Hepatic stellate cell (primary cell): ENCODE data around the gene RPS29.
"Not testable (repeated sequence)": the region's sequence is repeated elsewhere in the genome, so short reads cannot be mapped to it uniquely, and the experiment has no call there.

Source experiments
- DNase-seq: peaks from one replicate; pipeline ENCODE4 v3.0.0; 2011; ENCODE audit warnings: low spot score

Gene RPS29

DNA sequence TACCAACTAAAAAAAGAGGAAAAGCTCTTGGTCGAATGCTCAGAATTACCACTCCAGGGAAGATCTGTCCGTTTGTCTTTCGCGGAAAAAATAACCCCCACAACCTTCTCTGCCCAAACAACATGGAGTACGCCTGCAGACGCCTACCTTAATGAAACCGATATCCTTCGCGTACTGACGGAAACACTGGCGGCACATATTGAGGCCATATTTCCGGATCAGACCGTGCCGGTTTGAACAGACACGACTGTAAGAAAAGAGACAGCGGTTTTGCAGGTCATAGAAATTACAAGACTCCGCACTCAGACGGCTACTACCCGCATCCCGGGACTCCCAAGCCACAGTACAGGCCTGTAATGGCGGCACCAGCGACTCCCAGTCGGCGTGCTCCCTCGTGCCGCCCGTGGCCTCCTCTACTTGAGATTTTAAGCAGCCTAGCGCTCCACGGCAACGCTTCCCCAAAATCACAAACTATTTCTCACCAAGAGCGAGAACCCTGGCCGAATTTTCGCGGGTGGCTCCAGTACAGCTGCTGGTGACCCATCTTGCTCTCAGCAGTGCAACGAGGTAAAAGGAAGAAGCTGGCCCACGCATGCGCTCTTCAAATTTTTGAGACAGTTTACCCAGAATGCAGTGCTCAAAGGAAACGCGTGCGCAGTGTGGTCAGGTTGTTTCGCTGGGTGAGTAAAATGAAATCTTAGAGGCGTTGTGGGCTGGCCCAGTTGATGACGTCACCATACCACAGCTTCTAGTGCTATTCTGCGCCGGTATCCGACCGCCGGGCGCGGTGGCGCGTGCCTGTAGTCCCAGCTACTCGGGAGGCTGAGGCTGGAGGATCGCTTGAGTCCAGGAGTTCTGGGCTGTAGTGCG is at the start of gene RPS29:
Gene RPS29 (minus strand): TSS at position 578 of the 870 bp plus-strand sequence. CDS start 34 bp downstream, at position 544.
- peak; percentile 92 for DNase-seq

- peak; percentile 78 for DNase-seq
Observed at GRCh38 chr14:49634547-49635334, 48.6 kb upstream of the RPS29 start, which contains the start of gene DNAAF2. Gene DNAAF2, minus strand, starts transcription at chr14:49635244. Its CDS starts 95 bp downstream, at chr14:49635149.

DNA sequence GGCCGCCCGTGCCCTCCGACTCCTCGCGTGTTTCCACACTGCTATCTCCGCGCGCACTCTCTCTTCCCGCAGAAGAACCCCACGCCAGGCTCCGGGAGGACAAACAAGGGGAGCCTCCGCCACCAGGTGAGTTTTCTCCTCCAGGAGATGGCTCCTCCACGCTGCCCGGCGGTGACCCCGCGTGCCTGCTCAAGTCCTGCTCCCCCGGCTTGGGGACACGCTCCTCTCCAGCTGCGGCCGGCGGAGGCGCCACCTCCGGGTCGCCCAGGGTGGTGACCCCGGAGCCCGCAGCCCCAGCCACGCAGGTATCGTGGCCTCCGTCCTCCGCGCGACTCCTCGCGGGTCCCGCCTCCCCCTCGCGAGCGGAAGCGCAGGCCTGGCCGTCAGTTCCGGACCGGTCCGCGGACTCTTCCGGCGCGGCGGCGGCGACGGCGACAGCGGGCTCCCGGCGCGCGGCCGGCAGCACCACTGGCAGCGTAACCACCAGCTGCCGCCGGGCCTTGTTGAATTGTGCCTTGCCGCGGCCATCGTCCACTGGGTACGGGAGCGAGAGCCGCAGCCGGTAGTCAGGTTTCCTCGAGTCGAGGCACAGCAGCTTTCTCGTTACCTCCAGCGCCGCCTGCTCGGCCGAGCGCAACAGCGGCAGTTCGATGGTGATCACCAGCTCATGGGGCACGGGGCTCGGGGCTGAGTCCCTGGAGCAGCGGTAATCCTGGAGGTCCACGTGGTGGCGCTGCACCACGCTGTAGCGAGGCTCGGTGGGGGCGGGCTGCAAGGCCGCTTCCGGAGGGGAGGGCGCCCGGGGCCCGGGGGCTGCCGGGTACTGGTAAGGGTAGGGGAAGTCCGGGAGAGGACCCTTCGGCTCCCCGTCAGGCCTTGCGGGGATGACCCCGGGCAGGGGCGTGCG is 47.7 kb upstream of the RPS29 start:
- DNase-seq: peak; percentile 89

DNA sequence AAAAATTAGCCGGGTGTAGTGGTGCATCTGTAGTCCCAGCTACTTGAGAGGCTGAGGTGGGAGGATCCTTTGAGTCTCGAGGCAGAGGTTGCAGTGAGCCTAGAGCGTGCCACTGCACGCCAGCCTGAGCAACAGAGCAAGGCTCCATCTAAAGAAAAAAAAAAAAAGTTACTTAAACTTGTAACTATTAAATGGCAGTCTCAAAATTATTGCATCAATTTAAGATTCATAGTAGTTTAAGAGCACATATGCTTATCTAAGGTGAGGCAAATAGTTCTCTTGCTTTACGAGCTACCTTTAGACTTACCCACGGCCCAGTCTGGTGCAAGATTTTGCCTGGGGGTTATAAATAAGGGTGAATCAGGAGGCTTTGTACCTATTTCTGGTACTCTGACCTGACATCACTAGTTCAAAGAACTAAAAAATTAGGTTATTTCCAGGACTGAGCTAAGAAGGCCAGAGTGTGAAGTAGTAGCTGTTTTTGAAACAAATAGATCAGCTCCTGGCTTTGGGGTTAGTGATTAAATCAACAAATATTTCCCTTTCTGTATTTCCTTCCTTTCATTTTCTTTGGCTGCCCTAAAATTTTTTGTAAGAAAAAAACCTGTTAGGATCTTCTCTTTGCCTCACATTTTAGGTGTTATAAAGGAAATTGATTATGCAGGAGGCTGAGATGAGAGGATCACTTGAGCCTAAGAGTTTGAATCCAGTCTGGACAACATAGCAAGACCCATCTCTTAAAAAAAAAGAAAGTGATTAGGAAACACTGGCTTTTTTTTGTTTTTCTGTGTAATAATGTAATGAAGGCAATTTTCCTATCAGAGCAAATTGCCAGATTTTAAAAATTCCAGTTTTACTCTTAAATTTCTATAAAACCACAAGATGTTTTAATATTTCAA is 38.0 kb upstream of the RPS29 start:
- no peak for DNase-seq

DNA sequence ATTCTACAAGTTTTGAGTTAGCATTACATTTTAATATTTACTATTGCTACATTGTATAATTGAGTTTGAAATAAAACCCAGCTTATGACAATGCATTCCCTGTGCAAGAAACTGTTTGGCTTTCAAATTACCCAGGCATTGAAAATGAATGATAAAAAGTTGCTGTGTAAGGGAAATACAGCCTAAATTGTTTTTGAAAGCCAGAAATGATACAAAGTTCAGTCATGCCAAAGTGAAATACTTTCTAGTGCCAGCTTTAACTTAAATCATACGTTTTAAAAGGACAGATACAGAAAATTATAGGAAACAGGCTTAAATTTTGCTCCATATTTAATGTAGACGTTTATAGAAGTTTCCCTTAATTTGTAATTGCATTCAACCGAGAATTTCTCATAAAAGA is 37.2 kb upstream of the RPS29 start:
- DNase-seq: no peak

- no peak for DNase-seq
Observed at GRCh38 chr14:49622022-49622607, 35.9 kb upstream of the RPS29 start.

- DNase-seq: no peak
Observed at GRCh38 chr14:49621114-49621881, 35.1 kb upstream of the RPS29 start.

- peak; percentile 99 for DNase-seq
Observed at GRCh38 chr14:49620182-49621113, 34.3 kb upstream of the RPS29 start, which contains the start of the genes MGAT2 and RPL36AL. Gene MGAT2, plus strand, starts transcription at chr14:49620799. Its CDS starts 470 bp downstream, at chr14:49621269. Gene RPL36AL, minus strand, starts transcription at chr14:49620626. Its CDS starts 1,522 bp downstream, at chr14:49619104.

GRCh38 chr14:49619730-49620129 is 33.5 kb upstream of the RPS29 start:
- DNase-seq: no peak

GRCh38 chr14:49619273-49619672 is 33.1 kb upstream of the RPS29 start:
- DNase-seq: not testable (repeated sequence)

GRCh38 chr14:49617852-49618519 is 31.8 kb upstream of the RPS29 start:
- DNase-seq: no peak

DNA sequence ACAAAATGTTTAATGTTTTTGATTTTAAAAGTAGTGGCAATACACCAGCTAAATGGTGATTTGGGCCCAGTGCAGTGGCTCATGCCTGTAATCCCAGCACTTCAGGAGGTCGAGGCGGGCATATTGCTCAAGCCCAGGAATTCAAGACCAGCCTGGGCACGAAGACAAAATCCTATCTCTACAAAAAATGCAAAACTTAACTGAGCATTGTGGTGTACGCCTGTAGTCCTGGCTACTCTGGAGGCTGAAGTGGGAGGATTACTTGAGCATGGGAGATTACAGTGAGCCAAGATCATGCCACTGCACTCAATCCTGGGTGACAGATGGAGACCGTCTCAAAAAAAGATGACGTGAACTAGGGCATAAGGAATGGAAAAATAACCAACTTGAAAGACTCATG is 29.6 kb upstream of the RPS29 start:
- no peak for DNase-seq

DNA sequence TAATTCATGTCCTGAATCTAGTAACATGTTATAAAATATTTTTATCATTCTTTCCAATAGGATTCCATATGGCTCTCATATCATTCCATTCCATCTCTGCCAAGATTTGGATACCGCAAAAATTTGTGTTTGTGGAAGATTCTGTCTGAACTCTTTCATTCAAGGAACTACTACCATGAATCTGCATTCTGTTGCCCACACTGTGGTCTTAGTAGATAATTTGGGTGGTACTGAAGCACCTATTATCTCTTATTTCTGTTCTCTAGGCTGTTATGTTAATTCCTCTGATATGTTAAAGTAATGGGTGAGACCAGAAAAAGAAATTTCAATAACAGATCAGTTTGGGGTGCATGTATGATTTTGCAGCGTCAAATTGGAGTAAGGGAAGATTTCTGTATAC is 28.0 kb upstream of the RPS29 start:
- no peak for DNase-seq

DNA sequence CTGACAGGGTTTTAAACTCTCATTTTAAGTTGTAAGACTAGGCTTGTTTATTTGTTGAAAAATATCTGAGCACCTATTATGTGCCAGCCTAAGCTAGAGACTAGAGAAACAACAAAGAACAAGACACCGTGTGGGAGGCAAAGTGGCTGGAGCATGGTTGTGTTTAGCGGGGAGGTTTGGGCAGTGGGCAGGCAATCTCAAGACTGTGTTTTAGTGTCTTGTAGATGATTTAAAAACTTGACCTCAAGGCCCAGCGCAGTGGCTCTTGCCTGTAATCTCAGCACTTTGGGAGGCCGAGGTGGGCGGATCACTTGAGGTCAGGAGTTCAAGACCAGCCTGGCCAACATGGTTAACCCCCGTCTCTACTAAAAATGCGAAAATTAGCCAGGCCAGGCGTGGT is 26.5 kb upstream of the RPS29 start:
- no peak for DNase-seq

- no peak for DNase-seq
Observed at GRCh38 chr14:49612251-49612650, 26.1 kb upstream of the RPS29 start.

DNA sequence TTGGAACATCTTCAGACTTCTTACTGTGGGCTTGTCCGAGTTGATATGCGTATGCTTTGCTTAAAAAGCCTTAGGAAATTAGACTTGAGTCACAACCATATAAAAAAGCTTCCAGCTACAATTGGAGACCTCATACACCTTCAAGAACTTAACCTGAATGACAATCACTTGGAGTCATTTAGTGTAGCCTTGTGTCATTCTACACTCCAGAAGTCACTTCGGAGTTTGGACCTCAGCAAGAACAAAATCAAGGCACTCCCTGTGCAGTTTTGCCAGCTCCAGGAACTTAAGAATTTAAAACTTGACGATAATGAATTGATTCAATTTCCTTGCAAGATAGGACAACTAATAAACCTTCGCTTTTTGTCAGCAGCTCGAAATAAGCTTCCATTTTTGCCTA is 21.4 kb upstream of the RPS29 start:
- no peak for DNase-seq

- DNase-seq: peak; percentile 81
Observed at GRCh38 chr14:49598485-49599300, 12.5 kb upstream of the RPS29 start, which contains the start of gene LRR1. Gene LRR1, plus strand, starts transcription at chr14:49598940. Its CDS starts 81 bp downstream, at chr14:49599021.
